A673 (cell line): ENCODE results near the gene CPM.

ENCODE experiments used
- CTCF ChIP-seq: fragments of 300-800, 200-600 bp; sonication (generic); conservative IDR thresholded peaks from 2 replicates; pipeline ENCODE4 v1.5.1; 2017; ENCODE audit warnings: low read depth, mild to moderate bottlenecking, antibody characterized with exemption, low read length, moderate library complexity, mixed read lengths
- EZH2 ChIP-seq: fragments of 200-600 bp; sonication (generic); IDR thresholded peaks from 2 replicates; pipeline ENCODE4 v1.6.1; 2017; ENCODE audit warnings: borderline replicate concordance, low read depth, mild to moderate bottlenecking, mixed read lengths, antibody characterized with exemption, low read length; ENCODE audit not compliant: poor library complexity, severe bottlenecking

DNA sequence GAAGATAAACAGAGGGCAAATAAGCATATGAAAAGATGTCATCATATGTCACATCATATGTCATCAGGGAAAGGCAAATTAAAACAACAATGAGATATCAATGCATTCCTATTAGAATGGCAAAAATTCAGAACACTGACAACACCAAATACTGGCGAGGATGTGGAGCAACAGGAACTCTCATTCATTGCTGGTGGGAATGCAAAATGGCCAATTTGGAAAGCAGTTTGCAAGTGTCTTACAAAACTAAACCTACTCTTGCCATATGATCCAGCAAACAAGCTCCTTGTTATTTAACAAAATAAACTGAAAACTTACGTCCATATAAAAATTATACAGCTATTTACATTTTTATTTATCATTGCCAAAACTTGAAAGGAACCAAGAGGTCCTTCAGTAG, 32.7 kb downstream of the CPM start:
- TF ChIP-seq CTCF (no peak), EZH2 (no peak)
